ENCODE data around the gene SARS2.
"Not testable (repeated sequence)": the region's sequence is repeated elsewhere in the genome, so short reads cannot be mapped to it uniquely, and the experiment has no call there.

Gene SARS2

DNA sequence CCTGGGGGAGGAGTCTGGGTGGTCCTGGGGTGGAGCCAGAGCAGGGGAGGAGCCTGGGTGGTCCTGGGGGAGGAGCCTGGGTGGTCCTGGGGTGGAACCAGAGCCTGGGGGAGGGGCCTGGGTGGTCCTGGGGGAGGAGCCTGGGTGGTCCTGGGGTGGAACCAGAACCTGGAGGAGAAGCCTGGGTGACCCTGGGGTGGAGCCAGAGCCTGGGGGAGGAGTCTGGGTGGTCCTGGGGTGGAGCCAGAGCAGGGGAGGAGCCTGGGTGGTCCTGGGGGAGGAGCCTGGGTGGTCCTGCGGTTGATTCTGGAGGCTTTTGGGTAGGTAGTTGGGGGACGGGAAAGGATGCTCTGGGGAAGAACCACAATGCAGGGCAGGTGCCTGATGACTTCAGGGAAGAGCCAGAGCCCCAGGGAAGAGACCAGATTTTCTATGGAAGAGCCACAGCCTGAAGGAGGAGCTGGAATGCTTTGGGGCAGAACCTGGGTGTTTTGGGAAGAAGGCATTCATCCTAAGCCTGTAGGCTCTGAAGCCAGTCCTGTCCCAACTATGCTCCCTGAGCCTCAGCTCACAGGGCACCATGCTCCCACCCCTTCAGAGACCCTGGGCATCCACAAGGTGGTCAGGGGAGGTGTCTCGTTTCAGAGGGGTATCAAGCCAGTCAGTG, 15.1 kb upstream of the SARS2 start:
- no peak for DNase-seq

DNA sequence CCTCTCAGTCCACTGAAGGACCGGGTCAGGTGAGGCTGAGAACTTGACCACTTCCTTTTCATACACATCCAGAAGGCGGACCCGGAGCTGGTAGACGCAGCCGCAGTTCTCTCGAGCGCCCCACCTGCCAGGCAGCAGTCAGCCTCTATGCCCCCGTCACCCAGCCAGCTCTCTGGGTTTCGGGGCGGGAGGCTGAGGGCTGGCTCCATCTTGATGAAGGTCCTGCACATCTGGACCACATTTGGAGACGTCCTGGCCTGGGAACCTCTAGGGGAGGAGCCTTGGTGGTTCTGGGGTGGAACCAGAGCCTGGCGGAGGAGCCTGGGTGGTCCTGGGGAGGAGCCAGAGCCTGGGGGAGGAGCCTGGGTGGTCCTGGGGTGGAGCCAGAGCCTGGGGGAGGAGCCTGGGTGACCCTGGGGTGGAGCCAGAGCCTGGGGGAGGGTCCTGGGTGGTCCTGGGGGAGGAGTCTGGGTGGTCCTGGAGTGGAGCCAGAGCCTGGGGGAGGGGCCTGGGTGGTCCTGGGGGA, 14.5 kb upstream of the SARS2 start:
- no peak for DNase-seq

DNA sequence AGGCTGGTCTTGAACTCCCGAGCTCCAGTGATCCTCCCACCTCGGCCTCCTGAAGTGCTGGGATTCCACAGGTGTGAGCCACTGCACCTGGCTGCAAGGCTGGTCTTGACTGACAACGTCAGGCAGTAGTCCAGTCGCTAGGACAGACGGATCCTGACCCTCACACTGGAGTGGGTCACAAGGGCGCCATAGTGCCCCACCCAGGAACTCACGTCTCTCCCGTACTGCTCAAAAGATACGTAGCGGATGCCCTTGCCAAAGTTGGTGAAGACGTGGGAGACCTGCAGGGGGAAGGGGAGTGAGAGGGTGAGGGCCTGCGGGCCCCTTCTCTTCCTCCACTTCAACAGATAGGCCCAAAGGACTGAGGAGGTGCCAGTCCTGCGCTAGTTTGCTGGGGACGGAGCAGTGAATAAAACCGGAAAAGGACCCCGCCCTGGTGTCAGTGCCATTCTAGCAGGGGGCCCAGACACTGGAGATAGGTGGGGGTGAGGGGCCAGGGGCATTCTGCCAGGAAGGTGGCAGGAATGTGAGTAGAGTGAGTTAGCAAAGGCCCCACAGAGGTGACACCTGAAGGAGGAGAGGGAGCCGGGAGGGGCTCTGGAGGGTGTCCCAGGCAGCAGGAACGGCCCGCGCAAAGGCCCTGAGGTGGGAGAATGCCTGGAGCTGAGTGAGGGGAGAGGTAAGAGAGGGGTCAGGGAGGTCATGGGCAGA, 12.1 kb upstream of the SARS2 start:
- no peak for DNase-seq

DNA sequence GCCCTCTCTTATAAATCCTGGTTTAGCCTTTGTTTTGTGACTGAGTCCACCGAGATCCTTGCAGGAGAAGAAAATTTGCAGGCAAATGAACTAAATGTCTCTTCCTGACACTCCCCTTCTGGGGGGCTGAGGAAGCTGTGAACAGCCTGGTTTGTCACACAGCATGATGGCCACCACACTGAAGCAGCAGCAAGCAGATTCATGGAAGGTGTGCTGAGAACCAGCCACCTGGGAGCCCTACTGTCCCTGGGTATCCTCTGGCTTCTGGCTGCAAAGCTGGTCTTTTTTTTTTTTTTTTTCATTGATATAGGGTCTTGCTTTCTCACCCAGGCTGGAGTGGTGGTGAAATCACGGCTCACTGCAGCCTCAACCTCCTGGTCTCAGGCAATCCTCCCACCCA, 11.4 kb upstream of the SARS2 start:
- DNase-seq = no peak

DNA sequence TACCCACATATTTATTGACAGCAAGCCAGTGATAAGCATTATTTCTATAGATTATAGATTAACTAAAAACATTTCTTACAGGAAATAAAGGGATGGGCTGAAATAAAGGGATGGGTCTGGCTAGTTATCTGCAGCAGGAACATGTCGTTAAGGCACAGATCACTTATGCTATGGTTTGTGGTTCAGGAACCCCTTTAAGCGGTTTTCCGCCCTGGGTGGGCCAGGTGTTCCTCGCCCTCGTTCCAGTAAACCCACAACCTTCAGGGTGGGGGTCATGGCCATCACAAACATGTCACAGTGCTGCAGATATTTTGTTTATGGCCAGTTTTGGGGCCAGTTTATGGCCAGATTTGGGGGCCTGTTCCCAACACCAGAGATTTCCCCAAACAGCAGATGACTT, 10.9 kb upstream of the SARS2 start:
- DNase-seq = not testable (repeated sequence)

DNA sequence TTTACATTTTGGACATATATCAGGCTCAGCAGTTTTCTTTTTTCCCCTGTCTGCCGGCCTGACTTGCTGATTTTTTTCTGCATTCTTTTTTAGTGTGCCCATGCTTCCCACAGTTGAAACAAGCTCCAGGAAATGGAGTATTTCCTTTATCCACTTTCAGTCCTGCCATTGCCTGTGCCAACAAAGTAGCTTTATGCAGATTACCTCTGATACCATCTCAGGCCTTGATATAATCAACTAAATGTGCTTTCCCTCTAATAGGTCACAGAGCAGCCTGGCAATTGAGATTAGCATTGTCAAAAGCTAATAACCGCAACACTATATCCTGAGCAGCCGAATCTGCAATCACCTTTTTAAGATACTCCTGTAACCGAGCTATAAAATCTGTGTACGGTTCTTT, 9.4 kb upstream of the SARS2 start:
- no peak for DNase-seq

DNA sequence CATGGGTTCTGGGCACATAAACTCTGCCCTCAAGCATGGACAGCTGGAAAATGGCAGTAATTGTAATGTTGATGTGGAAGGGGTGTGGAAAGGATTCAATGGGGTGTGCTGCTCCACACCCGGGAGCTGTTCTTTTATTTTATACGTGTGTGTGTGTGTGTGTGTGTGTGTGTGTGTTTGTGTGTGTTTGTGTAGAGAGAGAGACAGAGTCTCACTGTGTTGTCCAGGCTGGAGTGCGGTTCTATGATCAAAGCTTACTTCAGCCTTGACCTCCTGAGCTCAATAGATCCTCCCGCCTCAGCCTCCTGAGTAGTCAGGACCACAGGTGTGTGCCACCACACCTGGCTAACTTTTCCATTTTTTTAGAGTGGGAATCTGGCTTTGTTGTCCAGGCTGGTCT, 3.0 kb upstream of the SARS2 start:
- no peak for DNase-seq

DNA sequence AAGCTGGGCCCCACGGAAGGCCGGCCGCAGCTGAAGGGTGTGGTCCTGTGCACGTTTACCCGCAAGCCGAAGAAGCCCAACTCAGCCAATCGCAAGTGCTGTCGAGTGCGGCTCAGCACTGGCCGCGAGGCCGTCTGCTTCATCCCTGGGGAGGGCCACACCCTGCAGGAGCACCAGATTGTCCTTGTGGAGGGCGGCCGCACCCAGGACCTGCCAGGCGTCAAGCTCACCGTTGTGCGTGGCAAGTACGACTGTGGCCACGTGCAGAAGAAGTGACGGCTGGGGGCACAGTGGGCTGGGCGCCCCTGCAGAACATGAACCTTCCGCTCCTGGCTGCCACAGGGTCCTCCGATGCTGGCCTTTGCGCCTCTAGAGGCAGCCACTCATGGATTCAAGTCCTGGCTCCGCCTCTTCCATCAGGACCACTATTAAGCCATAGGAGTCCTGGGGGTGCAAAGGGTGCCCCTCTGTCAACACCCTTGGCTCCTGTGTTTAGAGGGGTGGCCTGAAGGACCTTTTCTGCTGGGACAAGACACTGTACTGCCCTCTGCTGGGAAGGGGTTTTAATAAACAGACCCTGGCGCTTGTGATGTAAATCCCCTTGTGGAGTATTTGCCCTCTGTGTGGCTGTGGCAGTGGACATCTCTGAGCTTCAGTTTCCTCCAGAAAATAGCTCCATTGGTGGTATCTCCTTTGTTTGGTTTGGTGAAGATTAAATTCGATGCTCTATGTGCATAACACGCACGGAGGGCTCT, 2.0 kb upstream of the SARS2 start:
- peak in 1 of 4 experiments; percentile 13 for DNase-seq

DNA sequence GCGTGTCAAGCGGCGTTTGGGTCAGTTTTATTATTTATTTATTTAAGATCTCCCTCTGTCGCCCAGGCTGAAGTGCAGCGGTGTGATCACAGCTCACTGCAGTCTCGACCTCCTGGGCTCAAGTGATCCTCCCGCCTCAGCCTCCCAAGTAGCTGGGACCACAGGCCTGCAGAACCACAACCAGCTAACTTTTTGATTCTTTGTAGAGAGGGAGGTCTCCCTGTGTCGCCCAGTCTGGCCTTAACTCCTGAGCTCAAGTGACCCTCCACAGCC, 894 bp upstream of the SARS2 start:
- DNase-seq = no peak

DNA sequence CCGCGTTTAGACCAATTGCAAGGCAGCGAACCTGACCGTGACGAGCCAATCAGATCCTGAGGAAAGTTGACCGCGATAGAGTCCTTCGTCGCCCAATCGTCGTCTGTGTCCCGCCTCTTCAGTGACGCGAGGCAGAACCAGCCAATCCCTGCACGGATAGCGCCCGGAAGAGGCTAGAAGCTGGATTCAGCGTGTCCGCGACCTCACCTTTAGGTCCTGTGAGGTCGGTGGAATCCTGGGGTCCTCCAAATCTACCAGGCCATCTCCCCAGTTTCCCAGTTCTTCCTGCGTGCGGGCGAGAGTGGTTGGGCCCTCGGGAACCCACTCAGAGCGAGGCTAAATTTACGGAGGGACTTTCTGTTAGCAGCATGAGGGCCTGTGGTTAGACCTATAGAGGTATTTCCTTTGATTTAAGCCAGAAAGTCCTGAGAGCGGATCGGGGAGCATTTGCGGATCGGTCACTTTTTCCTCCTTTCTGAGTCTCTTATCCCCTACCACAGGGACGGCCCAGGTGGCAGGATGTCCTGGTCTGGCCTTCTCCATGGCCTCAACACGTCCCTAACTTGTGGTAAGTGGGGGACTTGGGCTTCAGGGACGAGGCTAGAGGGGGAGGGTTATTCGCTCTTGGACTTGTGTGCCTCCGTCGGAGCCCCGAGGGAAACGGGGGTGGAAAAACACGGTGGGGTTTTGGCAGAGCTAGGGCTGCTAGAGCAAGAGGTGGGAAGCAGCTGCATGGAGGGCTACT, 385 bp upstream of the SARS2 start, which contains the start of gene MRPS12:
MRPS12 (plus strand) TSS at position 169 of the 745 bp plus-strand sequence; CDS start at position 520, 351 bp downstream.
- peak in 3 of 4 experiments; percentile 94 to 97 (median 95) for DNase-seq

DNA sequence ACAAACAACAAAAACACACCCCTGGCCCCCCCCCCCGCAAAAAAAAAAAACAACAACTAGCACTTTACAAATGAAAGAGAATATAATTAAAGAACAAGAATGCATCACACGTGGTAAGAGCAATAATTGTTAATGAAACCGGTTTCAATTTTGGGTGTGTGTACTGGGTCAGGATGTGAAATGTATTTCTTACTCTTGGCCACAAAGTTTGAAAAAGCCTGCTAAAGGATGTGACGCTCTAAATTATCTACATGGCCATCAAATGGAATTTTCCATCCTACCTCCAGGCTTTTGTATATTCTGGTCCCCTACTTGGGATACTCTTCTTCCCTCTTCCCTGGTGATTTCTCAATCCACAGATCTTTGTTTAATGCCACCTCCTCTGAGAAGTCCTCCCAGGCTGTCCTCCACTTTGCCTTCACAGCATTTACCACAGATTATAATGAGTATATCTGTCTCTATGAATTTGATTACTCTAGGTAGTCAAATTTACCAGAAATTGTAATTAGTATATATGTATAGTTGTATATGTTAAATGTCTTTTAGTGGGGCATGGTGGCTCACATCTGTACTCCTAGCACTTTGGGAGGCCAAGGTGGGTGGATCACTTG, 2.1 kb downstream of the SARS2 start:
- no peak for DNase-seq

DNA sequence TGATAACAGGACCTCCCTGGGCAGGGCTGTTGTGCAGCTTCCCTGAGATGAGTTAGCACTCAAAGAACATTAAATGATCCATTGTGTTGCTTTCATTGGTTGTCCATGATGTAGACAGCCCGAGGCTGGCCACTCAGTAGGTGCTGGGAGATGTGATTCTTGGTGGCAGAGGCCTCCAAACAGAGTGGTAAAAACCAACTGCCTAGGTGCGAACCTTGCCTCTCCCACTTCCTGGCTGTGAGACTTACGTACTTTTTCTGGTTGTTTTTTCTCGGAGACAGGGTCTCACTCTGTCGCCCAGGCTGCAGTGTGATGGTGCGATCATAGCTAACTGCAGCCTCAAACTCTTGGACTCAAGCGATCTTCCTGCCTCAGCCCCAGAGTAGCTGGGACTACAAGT, 6.2 kb downstream of the SARS2 start:
- no peak for DNase-seq

DNA sequence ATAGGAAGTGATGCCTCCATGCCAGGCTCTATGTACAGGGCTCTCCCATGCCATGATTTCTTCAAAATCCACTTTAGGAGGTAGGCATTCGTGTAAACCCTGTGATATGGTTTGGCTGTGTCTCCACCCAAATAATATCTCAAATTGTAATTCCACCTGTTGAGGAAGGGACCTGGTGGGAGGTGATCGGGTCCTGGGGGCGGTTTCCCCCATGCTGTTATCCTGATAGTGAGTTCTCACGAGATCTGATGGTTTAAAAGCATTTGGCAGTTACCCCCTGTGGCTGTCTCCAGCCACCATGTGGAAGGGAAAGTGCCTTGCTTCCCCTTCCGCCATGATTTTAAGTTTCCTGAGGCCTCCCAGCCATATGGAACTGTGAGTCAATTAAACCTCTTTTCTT, 8.1 kb downstream of the SARS2 start:
- no peak for DNase-seq

DNA sequence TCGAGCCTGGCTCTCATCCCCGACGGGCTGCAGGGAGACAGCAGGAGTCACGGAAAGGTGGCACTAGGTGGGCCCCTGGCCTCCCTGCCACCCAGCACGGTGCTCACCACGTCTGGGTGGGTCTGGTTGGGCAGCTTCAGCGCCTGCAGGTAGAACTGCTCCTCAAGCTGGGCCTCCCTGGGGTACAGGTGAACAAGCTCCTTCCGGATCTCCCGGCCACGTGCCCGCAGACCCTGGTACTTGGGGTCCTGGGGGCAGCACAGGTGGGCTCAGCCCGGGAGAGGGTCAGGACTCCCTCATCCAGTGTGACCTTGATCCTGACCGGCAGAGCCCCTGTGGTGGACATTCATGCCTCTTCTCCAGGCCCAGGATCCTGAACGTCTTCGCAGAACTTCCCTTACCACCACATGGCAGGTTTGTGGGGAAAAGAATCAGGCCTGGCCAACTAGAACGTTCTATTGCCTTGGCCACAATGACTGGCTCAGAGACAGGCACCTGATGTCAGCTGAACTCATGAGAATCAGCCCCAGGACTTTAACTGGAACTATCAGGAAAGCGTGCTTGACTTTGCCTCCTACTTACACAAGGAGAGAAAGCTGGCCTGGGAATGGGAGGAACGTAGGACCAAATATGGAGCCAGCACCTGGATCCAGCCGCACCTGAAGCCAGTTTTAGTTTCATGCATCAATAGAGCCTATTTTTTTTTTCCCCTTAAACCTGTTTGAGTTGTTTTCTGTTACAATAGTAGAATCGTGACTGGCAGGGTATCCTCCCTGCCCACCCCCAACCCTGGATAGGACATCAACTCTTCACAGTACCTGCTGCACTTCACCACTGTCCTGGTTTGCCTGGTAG, 8.9 kb downstream of the SARS2 start:
- DNase-seq = no peak

DNA sequence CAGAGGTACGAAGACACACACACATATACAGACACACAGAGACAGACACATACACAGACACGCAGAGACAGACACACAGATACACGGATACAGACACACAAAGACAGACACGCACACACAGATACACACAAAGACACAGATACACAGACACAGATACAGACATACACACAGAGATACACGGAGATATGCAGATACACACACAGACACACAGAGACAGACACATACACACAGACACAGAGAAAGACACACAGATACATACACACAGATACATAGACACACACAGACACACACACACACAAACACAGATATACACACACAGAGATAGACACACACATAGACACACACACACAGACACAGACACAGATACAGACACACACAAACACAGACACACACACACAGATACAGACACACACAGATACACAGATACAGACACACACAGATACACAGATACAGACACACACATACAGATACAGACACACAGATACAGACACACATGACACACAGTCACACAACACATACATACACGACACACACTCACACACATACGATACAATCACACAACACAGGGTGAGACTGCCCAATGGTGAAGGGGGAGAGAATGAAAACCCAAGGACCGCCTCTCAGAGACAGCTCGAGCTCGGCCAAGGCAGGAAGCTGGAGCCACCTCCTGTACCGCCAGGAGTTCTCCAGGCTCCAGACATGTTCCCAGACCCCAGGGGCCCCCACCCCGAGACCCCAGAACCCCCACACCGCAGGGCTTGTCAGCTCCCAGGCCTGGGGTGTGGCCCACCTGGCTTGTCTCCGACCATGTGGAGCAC, 9.8 kb downstream of the SARS2 start:
- DNase-seq = no peak

DNA sequence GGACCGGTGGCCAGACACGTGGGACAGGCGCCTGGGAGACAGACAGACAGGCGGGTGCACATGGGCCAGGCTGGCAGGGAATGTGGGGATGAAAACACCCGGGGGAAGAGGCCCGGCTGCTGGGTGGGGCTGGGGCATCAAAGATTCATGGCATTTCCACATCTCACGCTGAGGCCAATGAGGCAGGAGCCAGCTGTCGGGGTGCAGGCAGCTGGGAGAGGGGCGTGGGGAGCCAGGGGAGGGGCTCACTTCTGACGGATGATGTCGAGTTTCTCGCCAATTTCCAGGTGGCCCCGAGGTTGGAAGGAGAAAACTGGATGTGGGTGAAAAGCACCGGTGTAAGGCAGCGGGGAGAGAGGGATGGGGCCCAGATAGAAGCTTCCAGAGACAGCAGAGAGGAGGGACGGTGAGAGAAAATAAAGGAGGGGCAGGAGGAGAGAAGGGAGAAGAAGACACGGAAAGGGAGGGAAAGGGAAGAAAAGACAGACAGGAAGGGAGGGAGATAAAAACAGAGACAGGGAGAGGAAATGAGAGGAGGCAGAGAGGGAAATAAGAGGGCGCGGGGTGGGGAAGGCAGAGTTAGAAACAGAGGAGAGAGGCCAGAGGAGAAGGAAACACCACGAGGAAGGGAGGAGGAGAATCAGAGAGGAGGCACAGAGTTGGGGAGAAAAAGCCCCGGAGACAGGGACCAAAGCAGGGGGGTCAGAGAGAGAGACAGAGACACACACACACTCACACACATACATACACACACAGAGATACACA, 10.5 kb downstream of the SARS2 start:
- DNase-seq = no peak

DNA sequence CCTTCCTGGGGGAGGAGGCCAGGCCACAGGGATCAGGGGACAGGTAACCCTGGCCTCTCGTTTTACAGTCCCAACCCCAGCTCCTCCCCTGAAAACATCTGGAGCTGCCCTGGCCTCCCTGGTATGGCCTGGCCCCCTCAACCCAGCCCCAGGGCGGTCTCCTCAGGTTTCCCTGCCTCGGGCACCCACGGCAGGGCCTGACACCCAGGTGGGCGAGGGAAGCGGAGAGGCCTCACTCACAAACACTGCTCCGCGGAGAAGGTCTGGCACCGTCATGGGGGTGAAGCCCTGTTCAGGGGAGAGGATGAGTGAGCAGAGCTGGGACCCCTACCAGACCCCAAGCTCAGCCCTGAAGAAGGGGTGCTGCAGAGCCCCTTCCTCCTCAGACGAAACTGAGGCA, 12.0 kb downstream of the SARS2 start:
- DNase-seq = no peak

DNA sequence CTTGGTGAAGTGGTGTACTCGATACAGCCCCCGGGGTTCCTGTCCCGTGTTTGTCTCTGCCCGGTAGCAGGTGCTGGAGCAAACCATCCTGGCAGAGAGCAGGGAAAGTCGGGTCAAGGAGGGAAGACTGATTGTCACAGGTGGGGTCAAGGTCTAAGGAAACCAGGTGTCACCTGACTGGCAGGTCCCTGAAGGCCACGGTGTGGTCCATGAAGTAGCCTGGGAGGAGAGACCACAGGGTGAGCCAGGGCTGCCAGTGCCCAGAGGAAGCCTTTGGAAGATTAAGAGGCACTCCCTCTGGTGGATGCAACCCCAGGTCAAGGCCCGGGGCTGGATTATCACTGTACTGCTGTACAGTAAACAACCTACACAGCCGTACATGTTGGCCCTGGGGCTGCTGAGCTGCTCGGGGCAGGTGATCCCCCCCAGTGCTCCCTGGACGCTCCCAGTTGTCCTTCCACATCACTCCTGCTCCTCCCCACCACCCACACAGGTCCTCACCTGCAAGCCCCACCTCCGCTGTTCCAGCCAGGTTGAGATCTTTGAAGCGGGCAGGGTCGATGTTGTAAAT, 12.6 kb downstream of the SARS2 start:
- DNase-seq = no peak

DNA sequence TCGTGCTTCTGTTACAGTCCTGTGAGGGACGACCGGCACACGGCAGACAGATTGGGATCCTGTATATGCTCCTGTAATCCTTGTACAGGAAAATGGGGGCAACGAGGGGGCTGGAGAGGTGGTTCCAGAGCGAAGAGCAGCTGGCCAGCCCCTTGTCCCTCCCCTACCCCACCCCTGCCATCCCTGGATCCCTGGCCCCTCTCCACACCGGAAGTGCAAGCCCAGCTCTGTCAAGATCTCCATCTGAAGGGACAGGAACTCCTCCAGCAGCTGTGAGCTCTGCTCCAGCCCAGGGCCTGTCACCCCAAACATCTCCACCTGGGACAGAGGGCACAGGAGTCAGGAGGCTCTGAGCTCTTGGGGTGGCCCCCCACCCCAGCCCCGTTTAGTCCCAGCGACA, 13.0 kb downstream of the SARS2 start:
- DNase-seq = no peak
